ENCODE results near the gene ST3GAL4. TPM values are rescaled to one million over a fixed set of nuclear protein-coding genes. Genes with fewer than 3 reads are reported as not detected.

Gene ST3GAL4
- total RNA-seq, 3 donors from 2014 or later, result 17.6 to 36.2 (median 32.8) TPM

DNA sequence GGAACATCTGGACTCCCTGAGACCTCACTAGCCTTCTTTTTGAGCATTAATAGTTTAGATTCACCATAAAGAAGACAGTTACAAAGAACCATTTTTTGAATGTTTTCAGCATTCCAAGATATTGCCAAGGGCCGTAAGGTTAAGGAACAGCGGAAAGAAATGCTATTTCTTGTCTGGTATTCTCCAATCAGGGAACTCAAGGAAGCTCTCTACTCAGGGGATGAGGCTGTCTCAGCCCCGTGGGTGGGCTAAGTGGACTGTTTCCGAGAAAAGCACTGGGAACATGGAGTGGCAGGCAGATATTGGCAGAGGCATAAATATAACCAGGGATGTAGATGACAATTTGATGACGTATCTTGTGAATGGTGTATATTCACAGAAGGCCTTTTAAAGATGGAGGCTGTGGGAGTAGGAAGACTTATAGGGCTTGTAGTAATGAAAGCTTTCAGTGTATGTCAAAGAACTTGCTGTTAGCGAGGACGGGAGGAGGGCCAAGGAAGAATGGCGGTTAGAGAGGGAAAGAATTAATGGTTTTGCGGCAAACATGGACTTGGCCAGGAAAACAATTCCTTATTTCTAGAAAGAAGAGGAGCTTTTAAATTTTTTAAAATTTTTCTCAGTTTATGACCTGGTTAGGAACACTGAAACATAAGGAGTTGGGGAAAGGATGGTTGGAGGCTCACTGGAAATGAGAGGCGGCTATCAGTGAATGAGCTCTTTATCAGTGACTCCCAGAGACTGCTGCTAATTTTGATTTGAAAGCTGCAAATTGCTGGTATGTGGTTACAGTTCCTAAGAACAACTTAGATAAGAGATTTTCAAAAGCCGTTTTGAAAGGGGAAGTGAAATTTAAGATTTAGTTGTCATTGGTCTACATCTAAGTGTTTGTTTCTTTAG is 64.6 kb downstream of the ST3GAL4 start:
- intact Hi-C loops (cut with DNase I; ENCODE audit: low total_unique reads), result no loop called here
- Histone ChIP-seq H3K27me3 (no peaks in the 10 kb centered on the region), H3K4me3 (no peak overlapping the region), H3K36me3 (no peaks in the 10 kb centered on the region), H3K4me1 (peaks cover 15 to 21% of the 10 kb centered on the region in 2 donors), H3K9me3 (no peaks in the 10 kb centered on the region), H3K27ac (peak overlapping the region in 1 of 2 donors; percentile 30)
- TF ChIP-seq POLR2A (IDR thresholded peaks at IDR 0.05), result no peak
- TF ChIP-seq POLR2AphosphoS5 (IDR thresholded peaks at IDR 0.05), result peak in 1 of 3 donors; percentile 41
- DNase-seq (ENCODE audit: low spot score in 2 of 2), result no peak

DNA sequence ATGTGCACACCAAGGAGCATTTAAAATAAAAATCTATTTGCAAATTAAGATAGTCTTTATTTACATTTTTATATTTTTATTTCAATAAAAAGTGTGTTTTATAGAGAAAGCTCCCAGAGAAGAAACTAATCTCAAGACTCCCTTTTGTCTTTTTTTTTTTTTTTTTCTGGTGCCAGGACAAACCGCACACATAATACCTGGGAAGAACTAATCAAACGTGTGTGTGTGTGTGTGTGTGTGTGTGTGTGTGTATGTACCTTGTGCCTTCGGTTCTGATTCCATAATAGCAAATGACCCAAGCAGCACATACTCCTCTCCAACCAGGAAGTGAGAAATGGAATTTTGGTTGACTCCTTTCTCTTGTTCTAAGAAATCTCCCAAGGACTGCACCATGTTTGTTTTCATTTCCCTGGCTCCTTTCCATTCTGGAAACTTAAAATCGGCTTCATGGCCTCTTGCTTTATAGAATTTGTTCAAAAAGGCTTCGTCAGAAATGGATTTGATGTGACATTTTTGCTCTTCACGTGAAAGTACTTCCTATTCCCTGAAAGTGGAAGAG is 65.3 kb downstream of the ST3GAL4 start:
- Histone ChIP-seq H3K9me3 (no peaks in the 10 kb centered on the region), H3K27me3 (no peaks in the 10 kb centered on the region), H3K36me3 (no peaks in the 10 kb centered on the region), H3K4me1 (peaks cover 8 to 14% of the 10 kb centered on the region in 2 donors), H3K4me3 (no peak overlapping the region), H3K27ac (peak overlapping the region; percentile 60 to 61)
- TF ChIP-seq POLR2A (IDR thresholded peaks at IDR 0.05) (no peak), POLR2AphosphoS5 (IDR thresholded peaks at IDR 0.05) (no peak)
- TF ChIP-seq, protein P1, sequence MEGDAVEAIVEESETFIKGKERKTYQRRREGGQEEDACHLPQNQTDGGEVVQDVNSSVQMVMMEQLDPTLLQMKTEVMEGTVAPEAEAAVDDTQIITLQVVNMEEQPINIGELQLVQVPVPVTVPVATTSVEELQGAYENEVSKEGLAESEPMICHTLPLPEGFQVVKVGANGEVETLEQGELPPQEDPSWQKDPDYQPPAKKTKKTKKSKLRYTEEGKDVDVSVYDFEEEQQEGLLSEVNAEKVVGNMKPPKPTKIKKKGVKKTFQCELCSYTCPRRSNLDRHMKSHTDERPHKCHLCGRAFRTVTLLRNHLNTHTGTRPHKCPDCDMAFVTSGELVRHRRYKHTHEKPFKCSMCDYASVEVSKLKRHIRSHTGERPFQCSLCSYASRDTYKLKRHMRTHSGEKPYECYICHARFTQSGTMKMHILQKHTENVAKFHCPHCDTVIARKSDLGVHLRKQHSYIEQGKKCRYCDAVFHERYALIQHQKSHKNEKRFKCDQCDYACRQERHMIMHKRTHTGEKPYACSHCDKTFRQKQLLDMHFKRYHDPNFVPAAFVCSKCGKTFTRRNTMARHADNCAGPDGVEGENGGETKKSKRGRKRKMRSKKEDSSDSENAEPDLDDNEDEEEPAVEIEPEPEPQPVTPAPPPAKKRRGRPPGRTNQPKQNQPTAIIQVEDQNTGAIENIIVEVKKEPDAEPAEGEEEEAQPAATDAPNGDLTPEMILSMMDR (IDR thresholded peaks at IDR 0.05), result no peak
- intact Hi-C loops (cut with DNase I; ENCODE audit: low total_unique reads), result no loop called here
- DNase-seq (ENCODE audit: low spot score in 2 of 2), result no peak

DNA sequence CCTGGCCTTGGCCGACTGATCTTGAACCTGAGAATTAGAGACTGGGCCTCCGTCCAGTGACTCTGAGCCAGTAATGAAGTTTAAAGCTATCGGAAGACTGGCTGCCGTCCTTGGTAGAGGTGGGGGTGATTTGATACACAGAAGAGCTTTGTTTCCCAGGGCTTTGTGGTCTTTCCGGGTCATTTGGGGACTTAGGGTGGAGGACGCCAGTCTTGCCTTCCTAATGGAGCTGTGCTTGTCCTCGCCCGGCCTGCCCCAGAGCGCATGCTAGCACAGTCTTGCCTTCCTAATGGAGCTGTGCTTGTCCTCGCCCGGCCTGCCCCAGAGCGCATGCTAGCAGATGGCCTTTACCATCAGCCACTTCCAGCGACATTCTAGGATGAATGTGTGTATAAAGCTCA is 65.8 kb downstream of the ST3GAL4 start:
- Histone ChIP-seq H3K27me3 (no peaks in the 10 kb centered on the region), H3K36me3 (no peaks in the 10 kb centered on the region), H3K4me1 (peaks cover 5 to 9% of the 10 kb centered on the region in 2 donors), H3K9me3 (no peaks in the 10 kb centered on the region), H3K4me3 (no peak overlapping the region), H3K27ac (peak overlapping the region; percentile 60 to 61)
- no peak for TF ChIP-seq POLR2AphosphoS5 (IDR thresholded peaks at IDR 0.05)
- no peak for TF ChIP-seq POLR2A (IDR thresholded peaks at IDR 0.05)
- TF ChIP-seq, protein P1 (IDR thresholded peaks at IDR 0.05), result no peak
- no peak for DNase-seq (ENCODE audit: low spot score in 2 of 2)
- intact Hi-C loops (cut with DNase I; ENCODE audit: low total_unique reads), result no loop called here

DNA sequence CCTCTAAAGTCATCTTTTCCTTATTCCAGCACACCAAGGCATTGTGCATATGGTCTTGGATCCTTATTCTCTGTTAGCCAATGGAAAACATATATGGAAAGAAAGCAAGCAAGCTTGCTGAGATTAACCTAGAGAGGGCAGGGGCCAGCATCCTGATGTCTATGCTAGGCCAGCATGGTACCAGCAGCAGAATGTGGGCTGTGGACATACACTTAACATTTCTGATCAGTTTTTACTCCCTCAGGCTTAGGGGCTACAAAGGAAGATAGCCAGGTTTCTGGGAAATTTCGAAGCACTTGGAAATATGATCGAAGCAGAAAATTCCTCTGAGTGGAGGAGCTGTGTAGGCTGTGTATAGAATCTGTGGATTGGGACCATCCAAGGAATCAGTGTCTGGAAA is 67.0 kb downstream of the ST3GAL4 start:
- no peak for TF ChIP-seq POLR2A (IDR thresholded peaks at IDR 0.05)
- TF ChIP-seq, protein P1 (IDR thresholded peaks at IDR 0.05), result no peak
- TF ChIP-seq POLR2AphosphoS5 (IDR thresholded peaks at IDR 0.05), result no peak
- intact Hi-C loops (cut with DNase I; ENCODE audit: low total_unique reads), result no loop called here
- no peaks in the 10 kb centered on the region for H3K9me3 ChIP-seq
- peaks cover 0 to under 1% of the 10 kb centered on the region in 2 donors for H3K4me1 ChIP-seq
- DNase-seq (ENCODE audit: low spot score in 2 of 2), result no peak
- no peak overlapping the region for H3K4me3 ChIP-seq
- no peaks in the 10 kb centered on the region for H3K36me3 ChIP-seq
- no peaks in the 10 kb centered on the region for H3K27me3 ChIP-seq
- H3K27ac ChIP-seq, result no peak overlapping the region

DNA sequence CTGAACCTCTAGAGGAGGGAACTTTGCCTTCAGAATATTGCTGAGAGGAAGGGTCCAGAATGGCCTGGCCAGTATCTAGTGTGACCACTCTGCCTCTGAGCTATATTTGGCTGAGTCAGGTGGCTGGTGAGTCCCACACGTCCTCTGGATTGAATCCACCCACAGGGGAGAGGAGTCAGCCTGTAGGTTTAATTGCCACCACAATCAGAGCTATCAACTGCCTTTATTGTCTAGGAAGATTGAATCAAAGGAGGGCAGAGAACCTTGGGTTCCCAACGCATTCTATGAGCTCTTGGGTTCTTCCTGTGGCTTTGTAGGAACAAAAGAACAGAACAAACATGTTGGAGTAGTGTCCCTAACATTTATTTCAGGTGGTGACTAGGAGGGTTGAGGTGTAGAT is 67.7 kb downstream of the ST3GAL4 start:
- DNase-seq (ENCODE audit: low spot score in 2 of 2), result no peak
- Histone ChIP-seq H3K9me3 (no peaks in the 10 kb centered on the region), H3K36me3 (no peaks in the 10 kb centered on the region), H3K4me3 (no peak overlapping the region), H3K27me3 (no peaks in the 10 kb centered on the region), H3K4me1 (no peaks in the 10 kb centered on the region), H3K27ac (no peak overlapping the region)
- intact Hi-C loops (cut with DNase I; ENCODE audit: low total_unique reads), result no loop called here
- TF ChIP-seq, protein P1 (IDR thresholded peaks at IDR 0.05), result no peak
- TF ChIP-seq POLR2AphosphoS5 (IDR thresholded peaks at IDR 0.05) (no peak), POLR2A (IDR thresholded peaks at IDR 0.05) (no peak)
